Esophagus squamous epithelium (tissue), 4 donors: ENCODE results near the gene FREY1.

Experiments used
- POLR2A ChIP-seq, 4 donors: fragments of 450-650 bp; IDR thresholded peaks; one replicate each; pipeline ENCODE4 v1.6.1; 2017; ENCODE audit warnings: antibody characterized with exemption in 4 of 4, mild to moderate bottlenecking in 4 of 4, moderate library complexity in 3 of 4
- TF ChIP-seq, protein P1 (sequence below), 6 experiments: fragments of 450-650 bp in 4 of 6; fragments of 200-600 bp in 2 of 6; sonication (generic) in 2 of 6; IDR thresholded peaks; one replicate each; pipeline ENCODE4 v1.5.1; 2016 to 2019; ENCODE audit warnings: antibody characterized with exemption in 6 of 6, mild to moderate bottlenecking in 4 of 6, moderate library complexity in 4 of 6

DNA sequence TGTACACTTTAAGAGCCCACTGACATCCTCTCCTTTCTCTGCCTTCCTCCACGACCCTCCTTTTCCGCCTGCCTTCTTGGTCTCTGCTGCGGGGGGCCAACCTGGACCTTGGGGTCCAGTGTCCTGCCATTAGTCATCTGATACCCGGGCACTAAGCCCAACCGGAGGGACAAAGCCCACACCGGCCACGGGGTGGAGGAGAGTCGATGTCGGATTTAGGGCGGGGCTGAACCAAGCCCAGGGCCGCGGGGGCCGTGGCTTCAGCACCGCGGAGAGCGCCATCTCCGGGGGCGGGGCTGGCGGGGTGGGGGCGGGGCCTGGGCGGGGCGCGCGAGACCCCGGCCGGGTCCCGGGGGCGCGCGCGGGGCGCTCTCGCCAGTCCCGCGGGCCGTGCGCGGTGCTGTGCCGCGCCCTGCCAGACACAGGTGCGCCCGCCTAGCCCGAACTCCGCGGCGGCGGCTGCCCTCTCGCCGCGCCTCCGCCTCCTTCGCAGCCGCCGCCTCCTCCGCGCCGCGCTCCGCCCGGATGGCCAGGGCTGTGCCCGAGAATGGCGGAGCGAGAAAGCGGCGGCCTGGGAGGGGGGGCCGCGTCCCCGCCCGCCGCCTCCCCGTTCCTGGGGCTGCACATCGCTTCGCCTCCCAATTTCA is 21.7 kb downstream of the FREY1 start, which contains the start of gene MAPK8IP1:
- TF ChIP-seq, protein P1, sequence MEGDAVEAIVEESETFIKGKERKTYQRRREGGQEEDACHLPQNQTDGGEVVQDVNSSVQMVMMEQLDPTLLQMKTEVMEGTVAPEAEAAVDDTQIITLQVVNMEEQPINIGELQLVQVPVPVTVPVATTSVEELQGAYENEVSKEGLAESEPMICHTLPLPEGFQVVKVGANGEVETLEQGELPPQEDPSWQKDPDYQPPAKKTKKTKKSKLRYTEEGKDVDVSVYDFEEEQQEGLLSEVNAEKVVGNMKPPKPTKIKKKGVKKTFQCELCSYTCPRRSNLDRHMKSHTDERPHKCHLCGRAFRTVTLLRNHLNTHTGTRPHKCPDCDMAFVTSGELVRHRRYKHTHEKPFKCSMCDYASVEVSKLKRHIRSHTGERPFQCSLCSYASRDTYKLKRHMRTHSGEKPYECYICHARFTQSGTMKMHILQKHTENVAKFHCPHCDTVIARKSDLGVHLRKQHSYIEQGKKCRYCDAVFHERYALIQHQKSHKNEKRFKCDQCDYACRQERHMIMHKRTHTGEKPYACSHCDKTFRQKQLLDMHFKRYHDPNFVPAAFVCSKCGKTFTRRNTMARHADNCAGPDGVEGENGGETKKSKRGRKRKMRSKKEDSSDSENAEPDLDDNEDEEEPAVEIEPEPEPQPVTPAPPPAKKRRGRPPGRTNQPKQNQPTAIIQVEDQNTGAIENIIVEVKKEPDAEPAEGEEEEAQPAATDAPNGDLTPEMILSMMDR (IDR thresholded peaks at IDR 0.05), result no peak
- no peak for TF ChIP-seq POLR2A (IDR thresholded peaks at IDR 0.05)
